GM18502 (cell line): ENCODE data around the gene NODAL.
"Not testable (repeated sequence)": the region's sequence is repeated elsewhere in the genome, so short reads cannot be mapped to it uniquely, and the experiment has no call there.

Source experiments
- ATAC-seq: cut with Tn5 transposase; IDR thresholded peaks from one replicate; pipeline ENCODE4 v1.9.1; 2021; ENCODE audit warnings: mild to moderate bottlenecking; ENCODE audit not compliant: unreplicated experiment, poor library complexity

The NODAL gene

DNA sequence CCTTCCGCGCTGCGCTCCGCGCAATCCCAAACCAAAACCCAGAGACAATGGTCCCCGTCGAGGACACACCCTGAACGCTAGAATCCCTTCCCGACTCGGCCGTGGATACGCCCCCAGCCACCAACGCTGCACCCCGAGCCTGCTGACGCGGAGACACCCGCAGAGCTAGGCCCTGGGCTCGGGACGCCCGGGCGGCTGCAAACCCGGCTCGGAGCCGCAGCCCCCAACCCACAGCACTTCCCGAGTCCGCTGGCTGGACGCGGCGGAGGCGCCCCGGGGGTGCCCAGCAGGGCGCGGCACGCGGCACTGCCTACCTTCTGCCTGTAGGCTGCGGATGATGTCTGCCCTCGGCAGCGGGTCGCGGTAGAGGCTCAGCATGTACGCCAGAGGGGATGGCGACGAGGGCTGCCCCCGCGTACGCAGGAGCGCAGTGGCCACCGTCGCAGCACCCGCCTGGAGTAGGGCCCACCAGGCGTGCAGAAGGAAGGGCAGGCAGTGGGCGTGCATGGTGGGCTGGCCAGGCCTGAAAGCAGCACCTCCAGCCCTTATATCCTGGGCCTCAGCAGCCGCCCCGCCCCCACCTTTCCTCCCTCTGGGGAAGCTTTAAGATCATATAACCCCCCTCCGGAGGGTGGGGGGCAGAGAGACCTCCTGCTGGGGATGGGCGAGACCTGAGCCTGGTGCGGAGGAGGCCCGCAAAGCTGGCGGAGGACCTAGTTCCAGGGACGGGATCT lies at the start of gene NODAL:
Gene NODAL, minus strand, starts transcription at position 521 of the 734 bp plus-strand sequence. Its CDS starts 14 bp downstream, at position 507.
- ATAC-seq = no peak

GRCh38 chr10:70490142-70490541 lies 48.7 kb upstream of the NODAL start:
- no peak for ATAC-seq

DNA sequence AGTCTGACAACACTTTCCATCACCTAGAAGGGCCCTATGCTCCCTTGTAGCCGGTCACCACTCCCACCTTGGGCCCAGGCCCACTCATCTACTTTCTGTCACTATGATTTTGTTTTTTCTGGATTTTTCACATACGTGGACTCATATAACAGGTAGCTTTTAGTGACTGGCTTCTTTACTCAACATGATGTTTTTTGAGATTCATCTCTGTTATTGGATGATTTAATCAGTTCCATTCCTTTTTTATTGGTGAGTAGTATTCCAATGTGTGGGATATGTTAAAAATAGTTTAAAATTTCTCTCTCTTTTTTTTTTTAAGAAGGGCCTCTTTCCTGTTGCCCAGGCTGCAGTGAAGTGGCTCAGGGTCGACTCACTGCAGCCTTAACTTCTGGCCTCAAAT lies 46.3 kb upstream of the NODAL start:
- ATAC-seq = no peak

- ATAC-seq = not testable (repeated sequence)
These were observed 42.4 kb upstream of the NODAL start for GRCh38 chr10:70483872-70484271.

DNA sequence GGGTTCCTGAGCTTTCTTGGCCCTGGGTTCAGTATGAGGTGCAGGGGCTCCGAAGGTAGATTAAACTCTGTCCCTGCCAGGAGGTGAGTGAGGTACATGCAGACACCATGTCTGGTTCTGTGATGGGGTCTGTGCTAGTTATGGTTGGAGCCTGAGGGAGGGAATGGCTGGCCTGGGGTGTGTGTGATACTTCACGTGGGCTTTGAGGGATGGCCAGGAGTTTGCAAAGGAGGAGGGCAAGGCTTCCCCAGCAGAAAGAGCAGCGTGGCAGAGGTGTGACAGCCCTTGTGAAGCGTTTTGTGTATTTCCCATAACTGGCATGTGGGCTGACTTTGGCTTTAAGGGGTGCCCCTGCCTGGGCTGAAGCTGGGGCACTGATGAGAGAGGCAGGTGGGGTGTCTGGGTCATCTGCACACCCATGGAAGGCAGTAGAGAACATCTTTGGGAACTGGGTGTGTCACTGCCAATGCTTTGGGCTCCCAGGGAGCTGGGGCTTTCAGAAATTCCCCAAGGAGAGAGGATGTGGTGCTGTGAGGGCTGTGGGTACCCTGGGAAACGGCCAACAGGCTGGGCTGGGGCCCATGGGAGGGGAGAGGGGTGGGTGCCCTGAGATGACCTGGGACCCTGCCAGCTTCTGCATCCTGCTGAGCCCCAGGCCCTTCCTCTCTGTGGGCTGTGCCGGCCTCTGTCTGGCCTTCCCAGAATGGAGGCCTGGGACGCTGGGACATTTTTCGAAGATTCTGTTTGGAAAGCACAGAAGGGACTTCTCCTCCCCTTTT lies 41.7 kb upstream of the NODAL start:
- ATAC-seq = no peak

- ATAC-seq = no peak
These were observed 40.5 kb upstream of the NODAL start for GRCh38 chr10:70481831-70482530.

- ATAC-seq = no peak
These were observed 39.6 kb upstream of the NODAL start for GRCh38 chr10:70481105-70481504.

DNA sequence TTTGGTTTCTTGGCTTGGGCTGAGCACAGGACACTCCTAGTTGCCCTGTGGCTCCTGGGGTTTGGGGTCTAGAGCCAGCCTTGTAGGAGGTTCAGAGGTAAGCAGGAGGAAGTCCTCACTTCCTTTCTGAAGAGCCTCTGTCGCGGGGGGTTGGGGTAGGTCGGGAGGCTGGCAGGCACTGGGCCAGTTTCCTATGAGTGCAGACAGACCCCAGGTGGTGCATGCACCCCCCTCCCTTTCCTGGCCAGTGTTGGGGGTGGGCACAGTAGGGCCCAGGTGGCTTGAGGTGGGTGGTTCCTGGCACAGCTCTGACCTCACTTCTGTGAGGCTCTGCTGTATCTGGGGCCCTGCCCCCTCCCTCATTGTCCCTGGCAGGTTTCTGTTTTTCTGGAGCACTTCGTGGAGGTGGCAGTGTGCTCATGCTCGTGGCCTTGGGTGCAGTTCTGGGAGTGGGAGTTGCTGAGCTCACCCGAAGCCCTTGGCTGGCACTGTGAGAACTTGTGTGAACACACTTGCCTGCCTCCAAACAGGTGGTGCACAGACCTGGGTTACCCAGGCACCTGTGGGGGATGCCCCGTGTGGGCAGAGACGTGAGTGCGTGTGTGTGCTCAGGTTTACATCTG lies 38.9 kb upstream of the NODAL start:
- ATAC-seq = no peak

DNA sequence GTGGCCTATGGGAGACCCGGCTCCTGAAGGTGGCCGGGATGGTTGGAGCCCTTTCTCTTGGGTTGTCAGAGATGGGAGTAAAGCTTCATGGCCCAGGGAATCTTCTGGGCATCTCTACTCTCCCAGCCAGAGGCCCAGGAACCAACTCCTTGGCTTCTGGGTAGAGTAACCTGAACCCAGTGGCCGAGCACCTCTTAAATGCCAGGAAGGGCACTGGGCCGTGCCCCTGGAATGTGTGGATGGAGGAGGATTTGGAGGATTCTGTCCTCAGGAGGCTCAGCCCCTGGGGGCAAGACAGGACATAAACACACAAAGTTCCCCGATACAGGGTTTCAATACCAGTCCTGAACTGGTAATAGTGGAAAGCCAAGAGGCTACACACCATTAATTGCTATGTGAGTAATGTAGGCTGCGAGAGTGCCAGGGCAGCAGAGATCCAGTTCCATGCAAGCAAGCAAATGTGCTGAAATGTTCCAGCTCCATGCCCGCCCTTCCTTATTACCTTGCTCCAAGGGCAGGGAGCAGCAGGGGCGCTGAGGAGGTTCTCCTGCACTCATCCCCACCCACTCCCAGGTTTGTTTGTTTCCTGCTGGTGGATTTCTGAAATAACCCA lies 38.3 kb upstream of the NODAL start:
- no peak for ATAC-seq

DNA sequence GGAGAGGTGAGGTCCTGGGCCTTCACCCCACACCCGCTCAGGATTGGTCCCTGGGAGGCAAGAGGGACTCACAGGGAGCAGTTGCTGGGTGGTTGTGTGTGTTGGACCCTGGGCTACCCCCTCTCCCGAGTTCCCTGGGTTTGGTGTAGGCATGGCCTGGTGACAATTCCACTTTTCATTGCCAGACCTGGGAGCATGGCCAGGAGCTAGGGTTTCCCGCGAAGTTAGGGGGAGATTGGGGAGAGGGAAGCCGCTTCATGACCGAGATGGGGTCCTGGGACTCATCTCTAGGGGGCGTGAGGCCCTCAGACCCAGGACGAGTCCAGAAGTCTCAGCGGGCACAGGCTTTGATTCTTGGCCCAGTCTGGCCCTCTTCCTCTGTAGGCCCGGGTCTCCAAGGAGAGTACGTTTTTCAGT lies 37.7 kb upstream of the NODAL start:
- ATAC-seq = no peak

GRCh38 chr10:70478191-70479164 lies 37.0 kb upstream of the NODAL start, which contains the start of gene PALD1:
Gene PALD1 (plus strand): TSS chr10:70478767. CDS start chr10:70525952, 47,185 bp downstream.
- peak; percentile 42 for ATAC-seq

DNA sequence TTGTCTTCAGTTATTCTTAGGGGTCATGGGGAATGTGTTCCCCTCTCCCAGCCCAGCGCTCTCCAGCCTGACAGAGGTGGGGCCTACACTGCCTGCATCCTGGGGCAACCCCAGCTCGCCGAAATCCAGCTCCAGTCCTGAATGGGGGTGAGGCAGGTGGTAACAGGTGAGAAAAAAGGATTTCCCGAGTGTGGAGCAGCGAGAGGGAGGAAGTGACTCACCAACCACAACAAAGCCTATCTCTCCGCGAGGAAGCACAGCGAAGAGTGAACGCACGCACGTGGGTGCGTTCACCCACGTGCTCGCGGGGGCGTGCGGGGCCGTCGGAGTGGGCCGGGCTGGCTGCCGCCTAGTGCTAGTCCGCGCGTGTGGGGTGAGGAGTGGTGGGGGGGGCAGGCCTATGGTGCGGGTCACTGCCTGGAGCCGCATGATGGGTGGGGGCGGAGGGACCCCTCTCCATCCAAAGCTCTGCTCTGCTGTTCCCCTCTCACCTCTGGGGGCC lies 36.2 kb upstream of the NODAL start:
- no peak for ATAC-seq

DNA sequence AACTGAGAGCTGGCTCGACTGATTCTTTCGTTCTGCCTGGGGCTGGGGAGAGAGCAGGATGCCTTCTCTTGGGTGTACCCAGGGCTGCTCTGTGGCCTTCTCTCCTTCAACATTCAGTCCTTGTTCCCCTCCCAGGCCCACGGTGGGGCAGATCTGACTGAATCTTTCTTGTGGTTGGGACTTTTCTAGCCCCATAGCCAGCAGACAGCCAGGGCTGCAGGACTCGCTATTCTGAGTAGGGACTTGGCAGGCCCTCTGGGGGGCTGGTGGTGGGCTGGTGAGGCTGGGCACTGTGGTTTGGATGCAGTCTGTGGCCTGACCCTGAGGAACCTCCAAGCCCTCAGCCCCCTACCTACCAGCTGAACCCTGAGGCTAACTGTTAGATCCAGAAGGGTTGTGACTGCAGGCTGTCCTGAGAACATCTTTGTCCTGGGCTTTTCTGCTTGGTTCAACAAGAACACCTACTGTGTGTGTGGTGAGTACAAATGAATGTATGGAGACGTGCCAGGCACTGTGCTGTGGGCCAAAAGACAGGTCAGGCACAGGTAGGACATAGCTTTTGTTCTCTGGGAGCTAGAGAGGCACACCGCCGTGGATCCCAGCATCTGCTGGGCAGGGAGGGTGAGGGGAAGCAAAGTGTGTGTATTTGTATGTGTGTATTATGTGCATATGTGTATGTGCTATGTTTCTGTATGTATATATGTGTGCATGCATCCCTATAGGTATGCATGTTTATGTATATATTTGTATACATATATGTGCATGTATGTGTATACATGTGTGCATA lies 35.0 kb upstream of the NODAL start:
- ATAC-seq = no peak

- ATAC-seq = no peak
These were observed 34.2 kb upstream of the NODAL start for GRCh38 chr10:70475661-70476060.

DNA sequence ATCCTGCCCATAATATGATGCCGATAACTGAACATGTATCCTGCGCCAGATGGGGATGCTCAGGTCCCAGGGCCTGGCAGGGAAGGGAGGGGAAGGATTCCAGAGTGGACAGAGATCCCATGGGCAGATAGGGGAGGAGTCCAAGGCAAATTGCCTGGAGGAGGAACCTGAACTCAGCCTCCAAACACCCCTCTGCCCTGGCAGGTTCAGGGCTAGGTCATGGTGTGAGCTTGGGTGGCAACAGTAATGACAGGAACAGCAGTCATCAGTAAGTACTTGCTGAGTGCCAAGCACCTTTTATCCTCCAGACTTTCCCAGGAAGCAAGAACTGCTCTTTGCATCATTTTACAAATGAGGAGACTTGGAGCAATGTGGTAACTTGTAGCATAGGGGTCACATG lies 33.3 kb upstream of the NODAL start:
- no peak for ATAC-seq

GRCh38 chr10:70472799-70473454 lies 31.4 kb upstream of the NODAL start:
- ATAC-seq = no peak

DNA sequence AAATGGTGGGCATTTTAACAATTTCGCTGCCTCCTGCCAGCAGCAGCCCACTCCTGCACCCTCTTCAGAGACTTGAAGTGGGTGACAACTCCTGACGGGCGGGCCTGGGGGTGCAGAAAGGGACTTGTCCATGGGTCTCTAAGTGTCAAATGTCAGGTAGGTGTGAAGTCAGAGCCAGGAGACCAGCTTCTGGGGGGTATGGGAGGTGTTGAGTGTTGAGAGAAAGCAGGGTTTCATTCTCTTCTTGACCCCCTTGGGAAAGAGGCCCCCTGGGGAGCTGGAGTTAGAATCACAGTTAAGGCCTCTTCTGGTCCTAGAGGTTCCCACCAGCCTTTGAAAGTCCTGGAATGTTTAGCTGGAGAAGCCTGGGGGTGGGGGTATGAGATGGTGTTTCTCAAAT lies 25.5 kb upstream of the NODAL start:
- ATAC-seq = no peak

GRCh38 chr10:70465832-70466231 lies 24.4 kb upstream of the NODAL start:
- ATAC-seq = no peak
